Muscle of back (tissue), 13 donors: ENCODE measurements around the gene GPR78. TPM values are rescaled to one million over a fixed set of nuclear protein-coding genes. Genes with fewer than 3 reads are reported as not detected.

Experiments used
- DNase-seq, 3 donors: peaks; one replicate each; pipeline versions ENCODE4 v3.0.0 to v3.0.0-alpha.2; 2013
- long read RNA-seq, 9 donors: transcript quantifications; one replicate each; lab custom pipeline, GENCODE V29; 2026
- polyA plus RNA-seq, 10 donors: library from polyadenylated mRNA; unstranded; fragments of 120-200 nt; gene quantifications; one replicate each; pipeline ENCODE4 v1.2.1, GENCODE V29; 2013; ENCODE audit not compliant: insufficient read length in 10 of 10

GPR78 gene, protein sequence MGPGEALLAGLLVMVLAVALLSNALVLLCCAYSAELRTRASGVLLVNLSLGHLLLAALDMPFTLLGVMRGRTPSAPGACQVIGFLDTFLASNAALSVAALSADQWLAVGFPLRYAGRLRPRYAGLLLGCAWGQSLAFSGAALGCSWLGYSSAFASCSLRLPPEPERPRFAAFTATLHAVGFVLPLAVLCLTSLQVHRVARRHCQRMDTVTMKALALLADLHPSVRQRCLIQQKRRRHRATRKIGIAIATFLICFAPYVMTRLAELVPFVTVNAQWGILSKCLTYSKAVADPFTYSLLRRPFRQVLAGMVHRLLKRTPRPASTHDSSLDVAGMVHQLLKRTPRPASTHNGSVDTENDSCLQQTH
- polyA plus RNA-seq = 1 to 10 TPM in 1 of 10 donors, under 1 TPM in 9; 0.08 to 1.0 (median 0.53) TPM
- long read RNA-seq, donor 1 = 0 reads
- long read RNA-seq, donor 2 = 0 reads
- long read RNA-seq, donor 3 = 0 reads
- long read RNA-seq, donor 4 = 0 reads
- long read RNA-seq, donor 5 = 0 reads
- long read RNA-seq, donor 6 = 0 reads
- long read RNA-seq, donor 7 = 0 reads
- long read RNA-seq, donor 8 = 0 reads
- long read RNA-seq, donor 9 = 0 reads

DNA sequence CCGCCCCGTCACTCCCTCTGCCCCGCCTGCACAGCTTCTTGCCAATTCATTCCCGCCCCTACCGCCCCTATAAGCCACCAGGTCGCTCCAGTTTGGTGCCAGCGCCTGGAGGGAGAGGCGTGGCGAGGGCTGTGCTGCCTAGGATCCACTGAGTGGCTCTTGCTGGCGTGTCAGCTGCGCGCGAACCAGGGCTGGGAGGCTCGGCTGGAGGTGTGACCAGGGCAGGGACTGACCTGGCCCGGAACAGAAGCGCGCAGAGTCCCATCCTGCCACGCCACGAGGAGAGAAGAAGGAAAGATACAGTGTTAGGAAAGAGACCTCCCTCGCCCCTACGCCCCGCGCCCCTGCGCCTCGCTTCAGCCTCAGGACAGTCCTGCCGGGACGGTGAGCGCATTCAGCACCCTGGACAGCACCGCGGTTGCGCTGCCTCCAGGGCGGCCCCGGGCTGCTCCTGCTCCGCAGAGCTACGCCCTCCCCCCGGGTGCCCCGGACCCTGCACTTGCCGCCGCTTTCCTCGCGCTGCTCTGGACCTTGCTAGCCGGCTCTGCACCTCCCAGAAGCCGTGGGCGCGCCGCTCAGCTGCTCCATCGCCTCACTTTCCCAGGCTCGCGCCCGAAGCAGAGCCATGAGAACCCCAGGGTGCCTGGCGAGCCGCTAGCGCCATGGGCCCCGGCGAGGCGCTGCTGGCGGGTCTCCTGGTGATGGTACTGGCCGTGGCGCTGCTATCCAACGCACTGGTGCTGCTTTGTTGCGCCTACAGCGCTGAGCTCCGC lies at the start of gene GPR78:
TSS of gene GPR78 (plus strand) at position 72 of the 773 bp plus-strand sequence. CDS start at position 663, 591 bp downstream.
- DNase-seq = peak; percentile 50 to 85 (median 78)

DNA sequence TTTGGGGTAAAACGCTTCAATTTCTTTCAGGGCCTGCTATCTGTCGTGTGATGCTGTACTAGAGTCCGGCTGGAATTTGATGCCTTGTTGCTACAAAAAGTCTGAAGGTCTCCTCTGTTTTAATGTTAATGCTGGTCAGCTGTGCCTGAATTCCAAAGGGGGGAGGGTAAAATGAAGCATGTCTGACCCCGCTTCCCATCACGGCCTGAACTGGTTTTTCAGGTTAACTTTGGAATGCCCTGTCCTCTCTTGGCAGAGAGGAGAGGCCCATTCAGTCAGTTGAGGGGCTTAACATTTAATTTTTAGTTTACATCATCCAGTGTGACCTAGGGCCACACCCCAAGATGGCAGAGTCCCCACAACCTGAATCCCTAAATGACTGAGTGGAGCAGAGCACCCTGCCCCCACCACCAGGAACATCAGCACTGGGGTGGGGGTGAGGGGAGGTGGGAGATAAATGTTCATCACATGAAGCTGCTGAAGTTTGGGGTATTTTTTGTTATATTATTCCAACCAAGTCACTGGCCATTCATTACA lies 47.9 kb upstream of the GPR78 start:
- DNase-seq = no peak

DNA sequence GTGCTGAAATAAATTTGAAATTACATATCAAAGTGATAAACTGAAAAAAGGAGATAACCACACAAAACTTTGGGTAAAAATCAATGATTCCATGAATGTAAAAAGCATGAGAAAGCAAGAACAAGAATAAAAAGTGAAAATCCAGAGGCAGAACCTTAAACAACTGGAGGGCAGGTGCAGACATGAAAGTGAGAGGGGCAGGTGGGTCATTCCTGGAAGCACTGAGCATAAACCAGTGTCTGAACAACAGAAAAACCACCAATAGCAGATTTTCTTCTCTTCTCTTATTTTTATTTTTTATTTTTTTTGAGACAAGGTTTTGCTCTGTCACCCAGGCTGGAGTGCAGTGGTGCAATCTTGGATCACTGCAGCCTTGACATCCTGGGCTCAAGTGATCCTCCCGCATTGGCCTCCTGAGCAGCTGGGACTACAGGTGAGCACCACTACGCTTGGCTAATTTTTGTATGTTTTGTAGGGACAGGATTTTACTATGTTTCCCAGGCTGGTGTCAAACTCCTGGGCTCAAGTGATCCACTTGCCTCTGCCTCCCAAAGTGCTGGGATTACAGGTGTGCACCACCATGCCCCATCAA lies 46.8 kb upstream of the GPR78 start:
- no peak for DNase-seq

DNA sequence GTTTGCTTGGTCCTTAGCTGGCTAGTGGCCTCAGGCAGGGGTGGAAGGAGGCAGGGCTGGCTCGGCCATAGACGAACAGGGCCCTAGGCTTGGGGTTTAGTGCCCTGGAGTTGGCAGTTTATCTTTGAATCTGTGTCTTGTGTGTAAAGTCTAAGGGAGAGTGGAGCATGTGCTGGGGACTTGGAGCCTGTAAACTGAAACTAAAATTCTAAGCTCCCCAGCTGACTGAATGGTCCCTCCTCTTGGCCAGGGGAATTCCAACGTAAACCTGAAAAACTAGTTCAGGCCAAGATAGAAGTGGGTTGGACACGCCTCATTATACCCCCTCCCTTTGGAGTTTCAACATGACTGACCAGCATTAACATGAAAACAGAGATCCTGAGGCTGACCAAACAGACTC lies 46.1 kb upstream of the GPR78 start:
- no peak for DNase-seq

DNA sequence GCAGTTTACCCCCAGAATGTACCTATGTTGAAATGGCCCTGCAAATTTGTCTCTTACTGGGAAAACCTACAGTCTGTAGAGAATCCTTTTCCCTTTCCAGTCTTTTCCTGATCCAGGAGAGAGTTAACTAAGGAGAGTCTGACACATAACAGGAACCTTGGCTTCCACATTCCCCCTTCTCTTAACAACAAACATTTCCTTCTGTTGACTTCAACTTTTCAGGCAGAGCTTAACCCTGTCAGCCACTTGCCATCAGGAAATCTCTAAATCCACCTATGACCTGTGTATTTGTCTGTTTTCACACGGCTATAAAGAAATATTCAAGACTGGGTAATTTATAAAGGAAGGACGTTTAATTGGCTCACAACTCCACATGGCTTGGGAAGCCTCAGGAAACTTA lies 45.6 kb upstream of the GPR78 start:
- DNase-seq = no peak

DNA sequence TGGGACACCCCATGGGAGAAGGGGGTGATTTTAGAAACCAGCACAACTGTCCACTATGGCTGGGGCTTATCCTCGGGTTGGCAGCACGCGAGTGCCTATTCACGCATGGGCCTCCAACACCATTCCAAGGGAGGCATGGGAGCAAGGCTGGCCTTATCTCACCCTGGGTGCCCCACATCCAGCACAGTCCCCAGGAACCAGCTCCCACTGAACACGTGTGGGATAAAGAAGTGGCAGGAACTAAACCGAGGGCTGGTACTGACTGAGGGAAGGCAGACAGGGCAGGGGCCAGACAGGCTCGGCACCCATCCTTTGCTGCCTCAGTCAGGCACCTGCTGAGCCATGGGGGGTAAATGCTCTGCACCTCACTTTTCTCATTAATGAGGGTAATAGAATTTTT lies 43.7 kb upstream of the GPR78 start:
- DNase-seq = no peak

DNA sequence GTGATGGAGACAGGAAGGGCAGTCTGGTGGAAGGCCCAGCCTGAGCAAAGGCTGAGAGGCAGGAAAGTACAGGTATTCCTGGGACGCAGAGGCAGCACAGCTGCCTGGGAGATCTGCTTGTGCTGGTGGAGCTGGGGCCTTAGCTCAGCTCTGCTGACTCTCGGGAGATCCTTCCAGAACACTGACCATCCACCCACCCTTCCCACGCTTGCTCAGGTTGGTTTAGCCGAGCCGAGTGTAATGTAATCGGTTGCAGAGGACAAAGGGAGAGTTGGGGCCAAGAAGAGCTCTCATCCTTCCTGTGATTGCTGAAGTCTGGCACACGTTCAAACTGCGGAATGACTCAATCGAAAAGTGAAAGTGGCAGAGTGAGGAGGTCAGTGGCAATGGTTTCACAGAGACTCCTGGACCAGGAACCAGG lies 43.1 kb upstream of the GPR78 start:
- peak; percentile 29 to 73 (median 39) for DNase-seq

DNA sequence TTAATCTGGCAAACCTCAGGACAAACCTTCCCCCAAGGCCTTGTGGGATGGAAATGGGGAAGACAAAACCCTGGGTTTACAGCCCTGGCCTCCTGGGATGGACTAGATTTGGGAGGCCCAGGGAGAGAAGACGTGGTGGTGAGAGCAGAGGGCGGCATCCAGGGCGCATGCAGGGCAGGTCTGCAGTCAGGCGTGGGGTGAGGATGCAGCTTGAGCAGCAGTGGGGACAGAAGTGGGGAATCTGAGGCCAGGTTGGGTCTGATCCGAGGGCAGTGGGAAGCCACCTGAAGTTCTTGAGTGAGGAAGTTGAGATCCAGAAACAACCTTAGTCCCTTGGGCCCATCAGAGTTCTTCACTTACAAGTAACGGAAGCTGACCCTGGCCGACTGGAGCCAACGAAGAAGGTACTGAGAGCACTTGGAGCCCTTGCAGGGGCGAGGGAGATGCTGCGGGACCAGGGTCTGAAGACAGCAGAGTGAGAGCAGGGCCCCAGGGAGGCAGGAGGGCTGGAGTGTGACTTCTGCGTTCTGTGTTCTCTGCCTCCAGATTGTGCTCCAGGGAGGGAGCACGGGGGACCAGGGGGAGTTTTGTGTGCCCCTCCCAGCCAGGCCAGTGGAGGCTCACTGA lies 42.0 kb upstream of the GPR78 start:
- no peak for DNase-seq

DNA sequence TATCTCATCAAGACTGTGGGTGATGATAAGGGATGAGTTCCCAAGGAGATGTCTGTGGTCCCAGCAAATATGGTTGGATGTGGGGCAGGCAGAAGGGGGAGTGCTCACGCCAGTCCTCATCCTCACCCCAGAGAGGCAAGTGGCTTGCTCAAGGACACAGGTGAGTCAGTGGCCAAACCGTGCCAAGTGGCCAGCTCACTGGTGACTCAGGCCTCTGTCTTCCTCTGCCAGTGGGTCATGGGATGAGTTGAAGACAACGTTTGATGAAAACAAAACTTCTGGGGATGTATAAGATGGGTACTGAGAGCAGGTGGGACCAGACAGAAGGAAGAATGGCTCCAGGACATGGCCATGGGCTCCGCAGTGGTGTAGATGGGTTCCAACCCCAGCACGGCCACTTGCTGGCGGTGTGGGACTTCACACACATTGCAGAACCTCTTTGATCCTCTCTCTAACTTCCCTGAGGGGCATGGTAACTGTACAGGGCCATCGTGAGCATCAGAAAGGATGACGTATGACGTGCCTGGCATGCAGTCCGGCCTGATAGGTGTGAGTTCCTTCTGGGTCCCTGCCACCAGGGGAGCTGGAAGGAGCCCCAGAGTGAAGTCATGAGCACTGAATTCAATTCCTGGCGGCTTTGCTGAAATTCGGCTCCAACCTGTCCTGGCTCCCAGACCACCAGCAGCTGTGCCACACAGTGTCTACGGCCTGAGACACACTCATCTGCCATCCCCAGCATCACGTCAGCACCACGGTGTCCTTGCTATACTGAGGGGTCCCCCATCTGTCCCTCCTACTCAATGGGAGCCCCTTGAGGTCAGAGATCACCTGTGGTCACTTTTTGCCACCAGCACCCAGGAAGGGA lies 41.3 kb upstream of the GPR78 start:
- DNase-seq = no peak

DNA sequence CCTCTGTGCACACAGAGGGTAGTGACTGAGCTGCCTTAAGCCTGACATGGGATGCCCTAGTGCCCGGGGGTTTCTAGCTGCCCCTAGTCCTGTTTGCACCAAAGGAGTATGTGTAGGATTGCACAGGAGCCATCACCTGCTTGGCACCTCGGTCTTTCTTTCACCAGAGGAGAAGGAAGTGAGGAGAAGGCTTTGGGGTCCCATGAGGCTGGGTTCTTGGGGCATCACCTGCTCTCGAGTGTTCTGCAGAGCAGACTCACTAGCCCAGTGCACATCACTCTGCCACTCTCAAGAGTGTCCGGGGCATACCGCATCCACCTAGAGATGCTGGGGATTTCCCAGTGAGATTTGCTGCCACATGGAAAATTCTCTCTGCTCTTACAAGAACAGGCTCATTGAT lies 40.5 kb upstream of the GPR78 start:
- no peak for DNase-seq

DNA sequence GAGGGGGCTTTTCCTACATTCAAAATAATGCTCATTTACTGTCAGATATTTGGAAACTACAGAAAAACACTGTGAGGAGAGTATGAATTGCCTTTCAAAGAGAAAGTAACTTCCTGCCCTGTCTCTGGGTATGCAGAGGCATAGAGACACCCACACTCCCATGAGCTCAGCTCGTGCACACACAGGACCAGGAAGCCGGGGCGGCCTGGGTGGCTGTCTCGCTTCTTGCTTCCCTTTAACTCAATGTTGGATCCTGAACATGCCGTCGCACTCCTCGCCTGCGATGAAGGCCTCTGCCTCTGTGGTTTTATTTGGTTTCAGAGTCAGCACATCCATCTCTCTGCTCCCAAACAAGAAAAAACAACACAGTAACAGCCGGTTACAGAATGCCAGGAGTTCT lies 40.1 kb upstream of the GPR78 start:
- DNase-seq = no peak

DNA sequence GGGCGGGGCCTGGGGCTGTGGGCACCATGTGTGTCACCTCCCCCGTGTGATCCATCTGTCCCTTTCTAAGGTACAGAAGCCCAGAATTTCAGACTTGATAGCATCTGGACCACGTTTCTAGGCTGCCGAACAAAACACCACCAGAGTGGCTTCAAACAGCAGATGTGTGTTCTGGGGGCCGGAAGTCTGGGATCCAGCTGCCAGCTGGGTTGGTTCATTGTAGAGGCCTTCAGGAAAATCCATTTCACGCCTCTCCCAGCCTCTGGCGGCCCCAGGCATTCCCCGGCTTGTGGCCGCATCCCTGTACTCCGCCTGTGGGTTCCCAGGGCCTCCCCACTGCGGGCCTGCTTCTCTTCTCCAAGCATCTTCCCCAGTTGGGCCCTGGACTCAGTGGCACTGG lies 39.6 kb upstream of the GPR78 start:
- no peak for DNase-seq

DNA sequence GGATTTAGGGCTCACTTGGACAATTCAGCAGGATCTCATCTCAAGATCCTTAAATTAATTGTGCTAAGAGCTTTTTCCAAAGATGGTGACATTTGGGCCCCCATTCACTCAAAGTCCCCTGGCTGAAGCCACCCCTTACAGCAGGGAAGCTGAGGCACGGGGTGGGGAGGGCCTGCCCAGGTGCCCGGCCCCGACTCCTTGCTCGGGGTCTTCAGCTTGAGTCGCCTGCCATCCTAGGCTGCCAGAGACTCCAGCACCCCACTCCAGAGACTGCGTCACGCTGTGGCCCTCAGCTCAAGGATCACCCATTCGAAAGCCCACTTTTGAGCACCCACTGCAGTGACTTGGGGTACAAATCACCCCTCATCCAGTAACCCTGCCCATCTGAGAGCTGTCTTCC lies 39.2 kb upstream of the GPR78 start:
- no peak for DNase-seq

DNA sequence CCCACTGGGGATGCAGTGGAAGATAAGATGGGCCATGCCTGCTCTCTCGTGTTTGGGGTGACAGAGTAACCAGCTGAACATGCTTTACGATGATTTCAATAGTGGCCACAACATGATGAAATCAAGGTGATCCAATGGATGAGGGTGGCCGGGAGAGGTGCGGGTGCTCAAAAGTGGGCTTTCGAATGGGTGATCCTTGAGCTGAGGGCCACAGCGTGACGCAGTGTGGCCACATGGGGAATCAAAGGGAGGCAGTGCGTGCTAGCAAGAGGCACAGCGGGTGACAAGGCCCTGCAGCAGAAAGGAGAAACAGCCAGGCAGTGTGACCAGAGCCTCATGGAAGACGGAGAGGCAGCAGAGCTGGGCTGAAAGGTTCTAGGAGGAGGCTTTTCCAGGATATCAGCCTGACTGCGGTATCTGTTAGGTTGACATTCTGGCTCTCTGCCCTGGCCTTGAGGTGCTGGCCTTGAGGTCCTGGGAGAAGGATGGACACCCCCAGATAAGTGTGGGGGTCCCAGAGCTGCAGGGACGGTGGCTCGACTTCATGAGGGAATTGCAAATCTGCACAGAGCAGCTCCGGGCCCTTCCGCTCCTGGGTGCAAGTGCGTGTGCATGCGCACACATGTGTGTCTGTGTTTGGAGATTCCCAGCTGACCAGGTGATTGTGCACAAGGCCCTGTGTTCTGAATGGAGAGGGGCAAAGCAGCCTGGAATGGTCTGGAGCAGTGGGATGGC lies 38.0 kb upstream of the GPR78 start:
- no peak for DNase-seq

DNA sequence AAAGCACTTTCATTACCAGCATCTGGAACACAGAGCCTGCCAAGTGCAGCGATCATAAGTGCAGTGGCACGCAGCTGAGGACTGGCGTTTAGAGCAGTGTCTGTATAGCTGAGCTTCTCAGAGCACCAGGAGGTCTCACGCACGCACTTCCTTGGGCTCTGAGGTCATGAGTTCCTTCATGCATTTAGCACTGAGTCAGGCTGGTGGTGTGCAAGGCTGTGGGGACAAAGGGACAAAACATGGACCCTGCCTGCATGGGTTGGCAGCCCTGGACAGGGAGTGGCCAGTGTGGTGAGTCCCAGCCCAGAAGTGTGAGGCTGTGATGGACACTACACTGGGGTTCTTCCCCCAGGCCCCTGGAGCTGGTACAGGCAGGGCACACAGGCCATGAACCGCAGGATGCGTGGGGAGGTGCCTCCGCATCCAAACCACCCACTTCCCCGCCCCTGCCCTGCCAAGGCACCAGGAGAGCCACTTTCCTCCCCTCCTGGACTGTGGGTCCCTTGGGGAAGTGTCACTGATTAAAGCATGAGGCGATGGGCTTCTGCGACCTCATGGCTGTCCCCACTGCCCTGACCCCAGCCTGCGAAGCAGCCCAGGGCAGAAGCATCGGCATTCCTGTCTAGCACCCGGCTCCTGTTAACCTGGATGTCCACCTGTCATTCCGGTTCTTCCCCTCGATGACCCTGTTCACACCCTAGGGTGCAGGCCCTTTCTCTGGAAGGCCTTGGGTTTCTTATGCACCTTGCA lies 37.2 kb upstream of the GPR78 start:
- no peak for DNase-seq

DNA sequence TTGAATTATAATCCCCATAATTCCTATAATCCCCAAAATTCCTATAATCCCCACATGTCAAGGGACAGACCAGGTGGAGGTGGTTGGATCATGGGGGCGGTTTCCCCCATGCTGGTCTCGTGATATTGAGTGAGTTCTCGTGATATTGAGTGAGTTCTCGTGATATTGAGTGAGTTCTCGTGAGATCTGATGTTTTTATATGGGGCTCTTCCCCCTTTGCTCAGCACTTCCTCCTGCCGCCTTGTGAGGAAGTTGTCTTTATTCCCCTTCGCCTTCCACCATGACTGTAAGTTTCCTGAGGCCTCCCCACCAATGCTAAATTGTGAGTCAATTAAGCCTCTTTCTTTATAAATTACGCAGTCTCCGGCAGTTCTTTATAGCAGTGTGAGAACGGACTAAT lies 36.6 kb upstream of the GPR78 start:
- no peak for DNase-seq

DNA sequence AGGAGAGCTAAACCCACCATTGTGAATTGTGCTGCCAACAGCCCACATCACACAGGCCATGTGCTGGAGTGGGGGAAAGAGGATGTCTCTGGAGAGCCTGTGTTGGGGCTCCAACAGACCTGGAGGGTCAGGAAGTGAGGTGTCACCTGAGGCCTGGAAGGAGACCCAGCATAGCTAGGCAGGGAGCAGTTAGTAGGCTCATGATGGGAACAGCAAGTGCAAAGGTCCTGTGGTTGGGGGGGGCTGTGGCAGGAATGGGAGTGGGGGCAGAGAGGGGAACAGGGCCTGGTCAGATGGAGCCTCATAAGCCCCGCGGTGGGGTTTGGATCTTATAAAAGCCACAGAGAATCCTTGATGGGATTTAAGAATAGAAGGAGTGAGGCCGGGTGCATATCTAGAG lies 35.9 kb upstream of the GPR78 start:
- no peak for DNase-seq

DNA sequence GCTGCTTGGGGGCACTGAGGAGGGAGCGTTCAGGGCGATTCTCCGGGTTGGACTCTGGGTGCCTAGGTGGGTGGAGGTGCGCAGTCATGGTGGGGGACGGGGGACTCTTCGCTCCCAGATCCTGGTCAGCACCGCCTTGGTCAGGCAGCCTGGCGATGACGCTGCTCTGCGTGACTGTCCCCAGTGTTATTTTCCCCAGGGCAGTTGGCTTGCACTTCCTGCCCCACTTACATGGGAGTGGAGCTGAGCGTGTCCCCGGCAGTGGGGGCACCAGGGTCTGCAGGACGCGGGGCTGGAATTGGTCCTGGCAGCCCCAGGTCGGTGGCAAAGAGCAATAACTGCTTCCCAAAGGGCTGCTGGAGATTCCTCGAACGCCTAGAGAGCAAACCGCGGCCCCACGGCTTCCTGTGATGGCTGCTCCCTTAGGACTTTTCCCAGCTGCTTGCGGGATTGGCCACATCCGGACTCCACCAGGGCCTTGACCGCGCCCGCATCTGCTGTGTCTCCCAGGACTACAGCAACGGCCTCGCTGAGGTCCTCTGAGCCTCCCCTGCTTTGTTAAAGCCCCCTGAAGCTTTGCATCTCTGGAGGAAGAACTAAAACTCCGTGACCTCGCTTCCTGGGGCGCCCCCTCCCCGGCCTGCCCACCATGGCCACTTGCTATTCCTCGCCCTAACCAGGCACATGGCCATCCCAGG lies 35.3 kb upstream of the GPR78 start:
- DNase-seq = peak in 1 of 3 donors; percentile 34

DNA sequence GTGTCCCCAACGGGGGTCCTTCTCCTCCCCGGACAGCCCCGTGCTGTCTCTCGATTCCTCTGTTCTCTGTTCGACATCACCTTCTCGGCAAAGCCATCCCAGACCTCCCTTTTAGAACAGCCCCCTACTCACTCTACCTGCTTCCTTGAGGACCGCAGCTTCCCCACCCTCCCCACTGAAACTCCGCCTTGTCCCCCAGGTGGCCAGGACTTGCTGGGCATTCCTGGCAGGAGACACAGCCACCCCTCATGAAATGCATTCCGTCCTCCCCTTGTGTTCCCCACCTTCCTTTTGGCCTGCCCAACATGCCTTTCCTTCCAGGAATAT lies 34.8 kb upstream of the GPR78 start:
- DNase-seq = no peak
